ENCODE data around the gene CGB8.

GRCh38 chr19:49010453-49010852 is 38.5 kb downstream of the CGB8 start:
- TF ChIP-seq POLR2A (IDR thresholded peaks at IDR 0.05) (no peak), CTCF (IDR thresholded peaks at IDR 0.05) (no peak)
